GM18526 (cell line): Measurements from ENCODE around the gene RNF20.

Source experiments
- POLR2A ChIP-seq: IDR thresholded peaks from 3 replicates; pipeline ENCODE4 v1.6.1; 2011; ENCODE audit not compliant: insufficient read length; ENCODE audit errors: extremely low read depth

RNF20 gene

GRCh38 chr9:101533334-101534204 is at the start of gene RNF20:
Gene RNF20 (plus strand): TSS chr9:101533853. CDS start chr9:101535424, 1,571 bp downstream.
- peak; percentile 65 for TF ChIP-seq POLR2A

- no peak for TF ChIP-seq POLR2A
These were observed 49.6 kb upstream of the RNF20 start for GRCh38 chr9:101484046-101484445.

GRCh38 chr9:101485924-101486692 is 47.5 kb upstream of the RNF20 start:
- TF ChIP-seq POLR2A: no peak

GRCh38 chr9:101486693-101487442 is 46.8 kb upstream of the RNF20 start:
- TF ChIP-seq POLR2A: no peak

GRCh38 chr9:101487443-101487840 is 46.2 kb upstream of the RNF20 start:
- TF ChIP-seq POLR2A: no peak

GRCh38 chr9:101495810-101496209 is 37.8 kb upstream of the RNF20 start:
- TF ChIP-seq POLR2A: no peak

GRCh38 chr9:101498323-101498722 is 35.3 kb upstream of the RNF20 start:
- no peak for TF ChIP-seq POLR2A

GRCh38 chr9:101504188-101504587 is 29.5 kb upstream of the RNF20 start:
- no peak for TF ChIP-seq POLR2A

- no peak for TF ChIP-seq POLR2A
These were observed 25.4 kb upstream of the RNF20 start for GRCh38 chr9:101508211-101508610.

- TF ChIP-seq POLR2A: no peak
These were observed 24.1 kb upstream of the RNF20 start for GRCh38 chr9:101509572-101509971.

- no peak for TF ChIP-seq POLR2A
These were observed 23.2 kb upstream of the RNF20 start for GRCh38 chr9:101510459-101510858.

- TF ChIP-seq POLR2A: no peak
These were observed 22.6 kb upstream of the RNF20 start for GRCh38 chr9:101511009-101511408.

GRCh38 chr9:101512116-101512515 is 21.5 kb upstream of the RNF20 start:
- no peak for TF ChIP-seq POLR2A

- TF ChIP-seq POLR2A: no peak
These were observed 20.3 kb upstream of the RNF20 start for GRCh38 chr9:101513351-101513750.

- TF ChIP-seq POLR2A: no peak
These were observed 19.6 kb upstream of the RNF20 start for GRCh38 chr9:101514071-101514470.

GRCh38 chr9:101516655-101517054 is 17.0 kb upstream of the RNF20 start:
- TF ChIP-seq POLR2A: no peak

- no peak for TF ChIP-seq POLR2A
These were observed 9.3 kb upstream of the RNF20 start for GRCh38 chr9:101524371-101524770.
